GM12874 (cell line): ENCODE data around the gene SPPL2A.

Source experiments
- CTCF ChIP-seq: IDR thresholded peaks from 2 replicates; pipeline ENCODE4 v1.5.1; 2011; ENCODE audit warnings: low read depth, mild to moderate bottlenecking, control low read depth, low read length, moderate library complexity; ENCODE audit not compliant: insufficient read depth

The SPPL2A gene

DNA sequence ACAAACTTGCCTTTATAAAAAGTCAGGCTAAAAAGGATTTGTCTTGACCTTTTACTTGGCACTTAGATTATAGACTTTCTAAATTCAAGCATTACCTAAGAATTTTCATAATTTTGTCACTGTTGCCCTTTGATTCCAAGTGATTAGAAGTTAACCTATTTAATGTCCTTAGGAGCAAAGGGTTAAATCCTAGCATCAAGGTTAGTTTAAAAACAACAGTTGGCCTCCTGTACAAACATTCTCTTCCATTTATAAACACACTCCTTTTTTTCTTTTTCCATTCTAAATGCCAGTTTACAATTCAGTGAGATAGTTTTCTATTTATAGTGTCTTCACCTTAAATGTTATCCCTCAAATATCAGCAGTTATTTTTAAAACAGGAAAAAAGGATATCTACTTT is 18.4 kb upstream of the SPPL2A start:
- no peak for TF ChIP-seq CTCF

GRCh38 chr15:50783411-50783810 is 17.9 kb upstream of the SPPL2A start:
- TF ChIP-seq CTCF, result no peak

DNA sequence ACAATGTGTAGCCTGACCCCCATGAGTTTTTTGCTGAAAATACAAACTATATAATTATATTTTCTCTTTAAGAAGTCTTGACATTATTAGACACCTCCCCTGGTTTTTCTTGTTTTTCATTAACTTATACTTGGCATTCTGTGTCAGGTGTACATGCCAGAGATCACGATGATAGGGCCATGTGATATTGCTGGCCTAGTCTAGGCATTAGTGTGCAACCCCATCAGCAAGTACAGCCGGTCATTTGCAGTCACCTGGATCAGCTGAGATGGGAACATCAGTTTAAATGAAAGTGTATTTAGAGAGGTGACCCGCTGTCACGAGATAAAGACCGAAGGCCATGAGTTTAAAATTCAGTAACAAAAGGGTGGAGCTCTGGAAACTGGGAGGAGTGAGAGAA is 12.6 kb upstream of the SPPL2A start:
- TF ChIP-seq CTCF, result no peak

- no peak for TF ChIP-seq CTCF
Measured at GRCh38 chr15:50777042-50777441, 11.5 kb upstream of the SPPL2A start.

DNA sequence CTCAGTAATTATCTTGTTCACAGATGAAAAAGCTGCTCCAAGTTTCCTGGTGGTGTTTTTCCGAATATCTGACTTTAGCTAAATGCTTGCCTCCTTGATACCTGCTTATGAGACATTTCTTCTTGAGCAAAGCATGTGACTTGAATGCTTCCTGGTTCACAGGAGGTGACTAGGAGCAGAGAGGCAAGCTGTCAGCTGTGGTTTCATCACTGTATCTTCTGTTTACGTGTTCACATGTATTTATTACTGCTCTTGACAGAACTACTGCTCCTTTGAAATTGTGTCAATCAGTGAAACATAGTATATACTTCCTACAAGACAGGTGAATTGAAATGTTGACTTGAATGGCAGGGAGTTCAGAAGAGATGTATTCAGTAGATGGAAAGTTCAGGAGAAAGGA is 8.9 kb upstream of the SPPL2A start:
- TF ChIP-seq CTCF, result no peak

DNA sequence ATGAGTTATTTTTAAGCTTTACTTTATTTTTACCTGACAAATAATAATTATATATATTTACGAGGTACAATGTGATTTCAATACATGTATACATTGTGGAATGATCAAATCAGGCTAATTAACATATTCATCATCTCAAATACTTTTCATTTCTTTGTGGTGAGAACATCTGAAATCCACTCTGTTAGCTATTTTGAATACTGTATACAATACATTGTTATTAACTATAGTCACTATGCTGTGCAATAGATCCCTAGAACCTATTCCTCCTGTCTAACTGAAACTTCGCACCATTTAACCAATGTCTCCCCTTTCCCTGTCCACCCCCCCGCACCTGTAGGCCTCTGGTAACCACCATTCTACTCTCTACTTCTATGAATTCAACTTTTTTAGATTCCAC is 7.9 kb upstream of the SPPL2A start:
- TF ChIP-seq CTCF, result no peak

GRCh38 chr15:50767332-50767861 is 1.9 kb upstream of the SPPL2A start:
- TF ChIP-seq CTCF, result no peak
